Neural progenitor cell (in vitro differentiated cells): ENCODE measurements around the gene SERTM1. TPM values are rescaled to one million over a fixed set of nuclear protein-coding genes. Genes with fewer than 3 reads are reported as not detected.

Experiments
- DNase-seq: peaks from one replicate; pipeline ENCODE4 v3.0.0-alpha.2; 2016; ENCODE audit warnings: low spot score
- H2AFZ ChIP-seq: fragments of 200-600 bp; sonication (generic); replicated peaks from 2 replicates; pipeline ENCODE4 v1.6.1; 2016; ENCODE audit warnings: antibody characterized with exemption
- H3F3A ChIP-seq: fragments of 200-600 bp; sonication (generic); 2 replicates; pipeline ENCODE4 v1.6.1; 2016; ENCODE audit warnings: antibody characterized with exemption, low read depth
- H3K27ac ChIP-seq: fragments of 200-600 bp; sonication (generic); 2 replicates; pipeline ENCODE4 v1.5.1; 2016; ENCODE audit warnings: mild to moderate bottlenecking
- H3K27me3 ChIP-seq: fragments of 200-600 bp; sonication (generic); 2 replicates; pipeline ENCODE4 v1.6.1; 2016; ENCODE audit warnings: mild to moderate bottlenecking, moderate library complexity
- H3K36me3 ChIP-seq: fragments of 200-600 bp; sonication (generic); 2 replicates; pipeline ENCODE4 v1.5.1; 2016
- H3K4me1 ChIP-seq: fragments of 200-600 bp; sonication (generic); 2 replicates; pipeline ENCODE4 v1.6.1; 2016; ENCODE audit warnings: mixed run types
- H3K4me2 ChIP-seq: fragments of 200-600 bp; sonication (generic); 2 replicates; pipeline ENCODE4 v1.6.1; 2016
- H3K4me3 ChIP-seq: fragments of 200-600 bp; sonication (generic); 2 replicates; pipeline ENCODE4 v1.5.1; 2016
- H3K79me2 ChIP-seq: fragments of 200-600 bp; sonication (generic); 2 replicates; pipeline ENCODE4 v1.6.1; 2016; ENCODE audit warnings: low read depth
- H3K9ac ChIP-seq: fragments of 200-600 bp; sonication (generic); 2 replicates; pipeline ENCODE4 v1.6.1; 2016
- H3K9me3 ChIP-seq: fragments of 200-600 bp; sonication (generic); 2 replicates; pipeline ENCODE4 v1.5.1; 2016; ENCODE audit warnings: low read depth
- H4K20me1 ChIP-seq: fragments of 200-600 bp; sonication (generic); 2 replicates; pipeline ENCODE4 v1.6.1; 2016; ENCODE audit warnings: low read depth
- H3K27ac Mint-ChIP-seq: 3 replicates; pipeline ENCODE4 v1.8.0; 2021; ENCODE audit warnings: mixed read lengths
- H3K27me3 Mint-ChIP-seq: 2 replicates; pipeline ENCODE4 v1.8.0; 2022; ENCODE audit warnings: low read depth, mild to moderate bottlenecking, inconsistent platforms, moderate library complexity, mixed read lengths; ENCODE audit not compliant: insufficient read depth
- H3K36me3 Mint-ChIP-seq: 3 replicates; pipeline ENCODE4 v1.8.0; 2021; ENCODE audit warnings: mixed read lengths
- H3K4me1 Mint-ChIP-seq: 3 replicates; pipeline ENCODE4 v1.8.0; 2021; ENCODE audit warnings: mixed read lengths
- H3K4me3 Mint-ChIP-seq: 3 replicates; pipeline ENCODE4 v1.8.0; 2021; ENCODE audit warnings: mild to moderate bottlenecking, moderate library complexity, mixed read lengths
- H3K9me3 Mint-ChIP-seq: 3 replicates; pipeline ENCODE4 v1.8.0; 2020; ENCODE audit warnings: mixed read lengths
- EZH2 ChIP-seq: fragments of 200-600 bp; sonication (generic); IDR thresholded peaks from 2 replicates; pipeline ENCODE4 v1.6.1; 2017; ENCODE audit warnings: antibody characterized with exemption, mild to moderate bottlenecking, moderate library complexity
- EZH2phosphoT487 ChIP-seq: fragments of 200-600 bp; sonication (generic); IDR thresholded peaks from 2 replicates; pipeline ENCODE4 v1.6.1; 2017; ENCODE audit warnings: antibody characterized with exemption
- total RNA-seq: library from RNA; depleted of rRNA; stranded (reverse); fragments of >200 nt; gene quantifications from 2 replicates; pipeline ENCODE4 v1.2.3, GENCODE V29; 2015; ENCODE audit warnings: low replicate concordance
- TF ChIP-seq, protein P1 (sequence below): fragments of 200-600 bp; sonication (generic); IDR thresholded peaks from 2 replicates; pipeline ENCODE4 v1.5.1; 2017; ENCODE audit warnings: antibody characterized with exemption, mild to moderate bottlenecking

The SERTM1 gene
- total RNA-seq, 1 donor from 2014 or later: not detected

GRCh38 chr13:36713887-36714286, 40.1 kb downstream of the SERTM1 start:
- H3K4me1 ChIP-seq: no peaks in the 10 kb centered on the region
- Mint-ChIP-seq H3K4me1 (peaks cover 37% of the 10 kb centered on the region), H3K9me3 (peaks cover 8% of the 10 kb centered on the region), H3K27ac (no peak overlapping the region), H3K36me3 (no peaks in the 10 kb centered on the region), H3K4me3 (no peak overlapping the region), H3K27me3 (peaks cover 7% of the 10 kb centered on the region)
- H4K20me1 ChIP-seq: no peaks in the 10 kb centered on the region
- H3F3A ChIP-seq: no peaks in the 10 kb centered on the region
- no peak overlapping the region for H3K9ac ChIP-seq
- H3K4me3 ChIP-seq: no peak overlapping the region
- H3K9me3 ChIP-seq: no peaks in the 10 kb centered on the region
- no peak overlapping the region for H3K4me2 ChIP-seq
- no peak overlapping the region for H2AFZ ChIP-seq
- TF ChIP-seq EZH2phosphoT487 (no peak), EZH2 (no peak)
- TF ChIP-seq, protein P1, sequence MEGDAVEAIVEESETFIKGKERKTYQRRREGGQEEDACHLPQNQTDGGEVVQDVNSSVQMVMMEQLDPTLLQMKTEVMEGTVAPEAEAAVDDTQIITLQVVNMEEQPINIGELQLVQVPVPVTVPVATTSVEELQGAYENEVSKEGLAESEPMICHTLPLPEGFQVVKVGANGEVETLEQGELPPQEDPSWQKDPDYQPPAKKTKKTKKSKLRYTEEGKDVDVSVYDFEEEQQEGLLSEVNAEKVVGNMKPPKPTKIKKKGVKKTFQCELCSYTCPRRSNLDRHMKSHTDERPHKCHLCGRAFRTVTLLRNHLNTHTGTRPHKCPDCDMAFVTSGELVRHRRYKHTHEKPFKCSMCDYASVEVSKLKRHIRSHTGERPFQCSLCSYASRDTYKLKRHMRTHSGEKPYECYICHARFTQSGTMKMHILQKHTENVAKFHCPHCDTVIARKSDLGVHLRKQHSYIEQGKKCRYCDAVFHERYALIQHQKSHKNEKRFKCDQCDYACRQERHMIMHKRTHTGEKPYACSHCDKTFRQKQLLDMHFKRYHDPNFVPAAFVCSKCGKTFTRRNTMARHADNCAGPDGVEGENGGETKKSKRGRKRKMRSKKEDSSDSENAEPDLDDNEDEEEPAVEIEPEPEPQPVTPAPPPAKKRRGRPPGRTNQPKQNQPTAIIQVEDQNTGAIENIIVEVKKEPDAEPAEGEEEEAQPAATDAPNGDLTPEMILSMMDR: no peak
- no peak overlapping the region for H3K27ac ChIP-seq
- H3K79me2 ChIP-seq: no peaks in the 10 kb centered on the region
- H3K36me3 ChIP-seq: no peaks in the 10 kb centered on the region
- no peaks in the 10 kb centered on the region for H3K27me3 ChIP-seq
- no peak for DNase-seq

DNA sequence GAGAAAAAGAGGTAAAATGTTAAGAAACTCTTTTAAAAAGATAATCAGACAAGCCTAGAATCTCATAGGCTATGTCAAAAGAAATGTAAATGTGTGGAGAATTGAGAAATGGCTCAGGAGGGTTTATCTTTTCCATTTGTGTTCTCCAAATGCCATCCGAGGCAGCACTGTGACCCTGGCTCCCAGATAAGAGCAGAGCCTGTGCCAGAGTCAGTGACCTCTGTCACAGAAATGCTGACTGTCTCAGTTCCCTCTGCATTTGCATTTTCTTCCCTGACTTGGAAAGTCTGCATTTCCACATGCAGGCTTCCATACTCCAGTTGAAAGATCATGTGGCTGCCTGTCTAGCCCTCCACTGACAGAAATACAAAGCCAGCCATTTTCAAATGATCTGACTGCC, 42.0 kb downstream of the SERTM1 start:
- Mint-ChIP-seq H3K4me1 (peaks cover 23% of the 10 kb centered on the region), H3K36me3 (no peaks in the 10 kb centered on the region), H3K9me3 (peaks cover 8% of the 10 kb centered on the region), H3K27ac (no peak overlapping the region), H3K27me3 (peaks cover 9% of the 10 kb centered on the region), H3K4me3 (no peak overlapping the region)
- Histone ChIP-seq H3K9me3 (no peaks in the 10 kb centered on the region), H3K27me3 (no peaks in the 10 kb centered on the region), H3K79me2 (no peaks in the 10 kb centered on the region), H3K9ac (no peak overlapping the region), H3F3A (no peaks in the 10 kb centered on the region), H3K4me1 (no peaks in the 10 kb centered on the region), H4K20me1 (no peaks in the 10 kb centered on the region), H3K27ac (no peak overlapping the region), H2AFZ (no peak overlapping the region), H3K4me2 (no peak overlapping the region), H3K4me3 (no peak overlapping the region), H3K36me3 (no peaks in the 10 kb centered on the region)
- TF ChIP-seq, protein P1: no peak
- no peak for TF ChIP-seq EZH2
- no peak for TF ChIP-seq EZH2phosphoT487
- no peak for DNase-seq

GRCh38 chr13:36717017-36717416, 43.2 kb downstream of the SERTM1 start:
- Mint-ChIP-seq H3K36me3 (no peaks in the 10 kb centered on the region), H3K9me3 (peaks cover 5% of the 10 kb centered on the region), H3K4me3 (no peak overlapping the region), H3K4me1 (peaks cover 23% of the 10 kb centered on the region), H3K27ac (no peak overlapping the region), H3K27me3 (peaks cover 6% of the 10 kb centered on the region)
- no peaks in the 10 kb centered on the region for H3K36me3 ChIP-seq
- no peak overlapping the region for H3K4me2 ChIP-seq
- no peaks in the 10 kb centered on the region for H4K20me1 ChIP-seq
- H3F3A ChIP-seq: no peaks in the 10 kb centered on the region
- H2AFZ ChIP-seq: no peak overlapping the region
- H3K4me3 ChIP-seq: no peak overlapping the region
- no peaks in the 10 kb centered on the region for H3K27me3 ChIP-seq
- no peaks in the 10 kb centered on the region for H3K4me1 ChIP-seq
- H3K9ac ChIP-seq: no peak overlapping the region
- DNase-seq: no peak
- H3K79me2 ChIP-seq: no peaks in the 10 kb centered on the region
- TF ChIP-seq EZH2: no peak
- no peak for TF ChIP-seq EZH2phosphoT487
- TF ChIP-seq, protein P1: no peak
- no peaks in the 10 kb centered on the region for H3K9me3 ChIP-seq
- H3K27ac ChIP-seq: no peak overlapping the region
